Measurements from ENCODE around the gene P2RY2.
A peak's percentile ranks its signal among the peaks of the same experiment; 100 is the strongest.
"Not testable (repeated sequence)": the region's sequence is repeated elsewhere in the genome, so short reads cannot be mapped to it uniquely, and the experiment has no call there.

The P2RY2 gene

GRCh38 chr11:73268671-73269271 lies 50.7 kb downstream of the P2RY2 start:
- no peak for DNase-seq

- no peak for DNase-seq
Observed at GRCh38 chr11:73269459-73270015, 51.5 kb downstream of the P2RY2 start.

GRCh38 chr11:73270016-73270854 lies 52.2 kb downstream of the P2RY2 start:
- DNase-seq, result no peak

DNA sequence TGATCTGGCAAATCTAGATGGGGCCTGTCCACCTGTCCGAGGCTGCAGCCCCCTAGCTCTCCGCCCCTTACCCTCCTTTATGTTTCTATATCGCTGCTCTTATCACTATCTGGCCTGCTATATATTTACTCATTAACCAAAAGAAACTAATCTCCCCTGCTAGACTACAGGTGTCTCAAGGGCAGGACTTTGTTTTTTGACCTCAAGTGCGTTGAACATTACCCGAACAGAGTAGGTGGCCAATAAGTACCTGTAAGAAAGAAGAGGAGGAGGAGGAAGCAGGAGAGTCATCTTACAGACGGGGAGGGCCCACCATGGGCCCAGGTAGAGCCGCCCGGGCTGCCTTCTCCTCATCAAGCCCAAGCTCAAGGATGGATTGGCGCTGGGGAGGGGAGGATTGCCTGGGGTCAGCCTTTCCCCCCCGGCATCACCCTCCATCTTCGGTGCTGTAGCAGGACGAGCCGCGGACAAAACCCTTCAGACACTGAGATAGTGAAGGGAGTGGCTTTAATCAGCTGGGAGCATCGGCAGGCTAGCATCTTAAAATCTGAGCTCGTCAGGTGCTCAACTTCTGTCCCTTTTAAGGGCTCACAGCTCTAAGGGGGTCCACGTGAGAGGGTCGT lies 52.9 kb downstream of the P2RY2 start:
- no peak for DNase-seq

DNA sequence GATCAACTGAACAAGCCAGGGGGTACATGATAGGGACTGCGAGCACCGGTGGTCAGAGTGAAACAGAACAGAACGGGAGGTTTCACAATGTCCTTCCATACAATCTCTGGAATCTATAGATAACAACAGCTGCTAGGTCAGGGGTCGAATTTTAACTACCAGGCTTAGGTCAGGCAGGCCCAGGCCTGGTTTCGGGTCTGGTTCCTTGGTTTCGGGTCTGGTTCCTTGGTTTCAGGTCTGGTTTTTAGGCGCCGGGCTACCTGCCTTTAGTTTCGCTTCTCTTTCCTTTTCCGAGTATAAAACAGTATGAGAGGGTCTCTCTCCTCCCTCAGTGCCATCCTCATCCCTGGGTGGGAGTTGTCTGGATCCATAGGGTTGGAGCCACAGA lies 53.4 kb downstream of the P2RY2 start:
- not testable (repeated sequence) for DNase-seq

DNA sequence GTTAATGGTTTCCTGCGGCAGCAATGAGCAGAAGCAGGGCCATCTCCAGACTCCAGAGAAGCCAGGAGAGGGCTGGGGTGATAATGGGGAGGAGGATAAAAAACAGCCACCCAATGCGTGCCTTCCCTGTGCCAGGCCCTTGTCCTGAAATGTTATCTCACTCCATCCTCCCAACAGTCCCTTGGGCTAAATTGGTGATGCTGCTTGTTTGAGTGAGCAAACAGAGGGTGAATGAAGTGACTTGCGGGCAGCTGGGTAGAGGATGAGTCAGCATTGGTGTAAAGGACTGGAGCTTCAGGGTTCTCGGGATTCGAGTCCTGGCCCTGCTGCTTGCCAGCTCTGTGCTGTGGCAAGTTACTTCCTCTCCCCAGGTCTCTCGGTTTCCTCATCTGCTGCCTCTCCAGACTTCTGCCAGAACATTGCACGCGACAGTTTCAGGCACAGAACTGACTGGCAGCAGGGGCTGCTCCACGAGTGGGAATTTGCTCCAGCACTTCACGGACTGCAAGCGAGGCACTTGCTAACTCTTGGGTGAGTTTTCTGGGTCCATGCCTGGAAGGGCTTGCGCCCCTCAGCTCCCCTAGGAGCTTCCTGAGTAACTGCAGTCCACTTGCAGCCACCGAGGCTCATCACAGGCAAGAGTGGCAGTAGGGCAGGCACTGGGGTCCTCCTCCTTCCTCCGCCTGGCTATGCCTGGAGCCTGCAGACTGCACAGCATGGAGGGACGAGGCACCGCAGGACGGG lies 54.0 kb downstream of the P2RY2 start, which contains the start of gene P2RY6:
TSS of gene P2RY6 (plus strand) at position 403 of the 744 bp plus-strand sequence. CDS start 24,181 bp downstream, outside the sequence.
- DNase-seq, result peak; percentile 24

DNA sequence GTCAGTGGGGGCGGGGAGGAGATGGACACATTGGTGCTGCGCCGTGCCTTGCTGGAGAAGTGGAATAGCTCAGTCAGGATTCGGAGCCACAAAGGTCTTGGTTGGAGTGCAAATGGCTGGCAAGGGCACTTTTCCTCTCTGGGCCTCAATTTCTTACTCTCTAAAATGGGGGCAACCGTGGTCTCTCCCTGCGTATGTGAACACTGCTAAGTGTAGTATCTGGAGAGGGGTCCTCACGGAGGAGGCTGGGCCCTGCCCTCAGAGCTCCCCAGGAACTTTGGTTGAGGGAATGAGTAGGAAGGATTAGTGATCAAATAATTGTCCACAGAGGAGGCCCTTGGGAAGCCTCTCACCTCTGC lies 54.6 kb downstream of the P2RY2 start:
- no peak for DNase-seq

- no peak for DNase-seq
Observed at GRCh38 chr11:73273222-73273895, 55.3 kb downstream of the P2RY2 start.

- not testable (repeated sequence) for DNase-seq
Observed at GRCh38 chr11:73274191-73274590, 56.1 kb downstream of the P2RY2 start.

DNA sequence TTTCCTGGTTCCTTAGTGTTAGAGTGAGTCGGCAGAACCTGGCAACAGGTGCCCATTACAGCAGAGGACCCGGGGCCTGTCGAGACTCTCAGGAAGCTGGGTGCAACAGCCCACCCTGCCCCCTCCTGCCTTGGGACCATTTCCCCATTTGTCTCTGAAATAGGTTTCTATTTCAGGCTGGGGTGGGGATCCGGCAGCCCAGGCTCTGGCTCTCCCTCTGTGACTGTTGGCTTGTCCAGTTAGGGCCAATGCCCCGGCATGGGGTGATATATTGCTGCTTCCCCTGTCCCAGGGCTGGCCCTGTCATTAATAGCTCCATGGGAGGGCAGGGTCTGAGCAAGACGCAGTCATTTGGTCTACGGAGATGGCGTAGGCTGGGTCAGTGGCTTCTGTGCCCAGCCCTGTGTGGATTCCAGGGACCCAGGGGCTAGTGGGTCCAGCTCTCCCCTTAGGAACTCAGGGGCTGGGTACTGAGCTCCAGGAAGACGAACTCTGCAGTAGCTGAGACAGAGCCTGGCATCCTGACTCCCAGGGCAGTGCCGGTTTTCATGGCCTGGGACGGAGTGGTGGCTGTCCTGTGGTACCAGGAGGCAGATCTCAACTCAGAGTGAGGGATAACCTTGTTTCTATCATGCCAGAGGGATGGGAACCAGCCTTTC lies 56.8 kb downstream of the P2RY2 start:
- DNase-seq, result no peak

- no peak for DNase-seq
Observed at GRCh38 chr11:73275381-73275750, 57.3 kb downstream of the P2RY2 start.

- no peak for DNase-seq
Observed at GRCh38 chr11:73277467-73277866, 59.4 kb downstream of the P2RY2 start.

DNA sequence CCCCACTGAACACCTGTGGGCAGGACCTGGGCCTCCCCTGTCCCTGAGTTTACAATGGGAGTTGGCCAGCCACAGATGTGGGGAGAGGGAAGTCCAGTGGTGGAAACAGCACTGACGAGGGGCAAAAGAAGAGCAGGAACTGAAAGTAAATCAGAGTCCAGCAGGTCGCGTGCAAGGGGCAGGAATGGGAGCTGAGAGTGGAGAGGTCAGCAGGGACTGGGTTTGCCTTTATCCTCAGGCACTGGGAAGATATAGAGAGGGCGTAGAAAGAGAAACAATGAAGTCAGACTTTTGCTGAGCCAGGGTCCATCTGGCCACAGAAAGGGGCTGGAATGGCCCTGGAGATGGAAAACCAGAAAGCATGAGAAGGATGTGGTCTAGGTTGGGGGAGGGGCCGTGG lies 62.5 kb downstream of the P2RY2 start:
- DNase-seq, result no peak

GRCh38 chr11:73281201-73281741 lies 63.2 kb downstream of the P2RY2 start:
- DNase-seq, result no peak

DNA sequence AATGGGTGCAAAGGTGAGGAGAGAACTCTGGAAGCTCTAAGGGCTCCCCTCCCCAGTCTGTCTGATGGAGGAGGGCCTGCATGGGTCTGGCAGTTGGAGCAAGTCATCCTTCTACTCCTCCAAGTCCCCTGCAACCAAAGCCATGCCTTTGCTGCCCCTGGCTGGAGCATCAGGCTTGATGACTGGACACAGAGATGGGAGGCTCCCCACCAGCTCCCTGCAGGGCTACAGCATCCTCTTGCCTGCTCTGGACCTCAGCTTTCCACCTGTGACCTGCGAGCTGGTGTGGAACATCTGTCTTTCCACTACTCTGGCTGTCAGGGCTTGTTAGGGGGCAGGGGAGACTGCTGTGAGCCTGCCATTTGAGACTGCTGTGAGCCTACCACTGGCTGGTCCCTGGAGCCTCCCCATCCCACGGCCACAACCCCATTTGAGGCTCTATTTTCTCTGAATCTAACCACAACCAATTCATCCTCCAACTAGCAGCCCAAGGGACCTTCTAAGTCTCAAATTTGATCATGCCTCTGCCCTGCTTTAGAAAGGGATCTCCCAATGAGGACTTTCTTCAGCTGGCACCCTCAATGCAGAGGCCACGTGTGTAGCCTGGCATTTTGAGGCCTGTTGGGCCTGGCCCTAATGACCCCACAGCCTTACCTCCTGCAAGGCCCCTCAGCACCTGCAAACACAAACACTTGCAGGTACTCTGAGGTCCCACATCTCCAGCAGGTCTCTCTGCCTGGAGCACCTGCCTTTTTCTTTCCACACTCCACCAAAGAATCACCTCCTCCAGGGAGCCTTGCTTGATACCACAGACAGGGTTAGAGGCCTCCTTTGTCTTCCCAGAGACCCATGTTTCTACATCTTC lies 63.9 kb downstream of the P2RY2 start:
- DNase-seq, result no peak

GRCh38 chr11:73283276-73284000 lies 65.4 kb downstream of the P2RY2 start:
- DNase-seq, result no peak

DNA sequence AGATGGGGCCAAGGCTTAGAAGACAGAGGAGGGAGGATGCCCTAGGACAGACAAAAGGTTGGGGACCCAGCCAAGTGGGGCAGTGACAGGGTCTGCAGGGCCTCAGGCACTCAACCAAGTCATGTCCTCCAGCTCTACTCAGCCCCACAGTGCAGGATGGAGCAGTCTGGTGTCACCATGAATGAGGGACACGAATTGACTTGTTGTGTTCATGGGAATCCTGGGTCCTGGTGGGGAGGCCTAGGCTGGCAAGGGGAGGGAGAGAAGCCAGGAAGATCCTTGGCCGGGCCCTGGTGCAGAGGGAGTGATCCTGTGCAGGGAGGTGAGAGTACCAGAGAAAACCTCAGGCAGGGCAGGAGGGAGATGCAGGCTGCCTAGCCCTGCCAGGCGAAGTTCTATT lies 66.0 kb downstream of the P2RY2 start:
- no peak for DNase-seq

GRCh38 chr11:73285721-73286120 lies 67.6 kb downstream of the P2RY2 start:
- DNase-seq, result no peak

Data from fibroblast of skin of abdomen (primary cell).